Femur (tissue), 1 donor: ENCODE measurements around the gene CHSY3.

Experiments
- DNase-seq: peaks from one replicate; pipeline ENCODE4 v3.0.0-alpha.2; 2017

CHSY3 gene

DNA sequence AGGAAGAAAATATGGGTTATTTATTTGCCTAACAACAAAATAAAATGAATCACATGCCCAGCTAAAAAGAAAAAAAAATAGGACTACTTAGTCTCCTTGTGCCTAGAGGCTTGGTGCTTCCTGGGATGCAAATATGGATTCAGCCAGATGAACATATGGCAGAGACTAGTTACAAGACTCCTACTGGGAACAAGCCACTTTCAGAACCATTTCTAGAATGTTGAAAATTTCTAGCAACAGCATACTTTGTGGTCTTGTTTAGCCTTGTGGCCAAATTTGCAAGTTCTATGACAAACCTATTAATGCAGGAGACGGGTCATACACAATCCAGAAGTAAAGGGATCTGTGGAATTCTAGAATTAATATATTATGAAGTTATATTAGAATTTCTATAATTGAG lies 198.7 kb downstream of the CHSY3 start:
- DNase-seq = no peak

DNA sequence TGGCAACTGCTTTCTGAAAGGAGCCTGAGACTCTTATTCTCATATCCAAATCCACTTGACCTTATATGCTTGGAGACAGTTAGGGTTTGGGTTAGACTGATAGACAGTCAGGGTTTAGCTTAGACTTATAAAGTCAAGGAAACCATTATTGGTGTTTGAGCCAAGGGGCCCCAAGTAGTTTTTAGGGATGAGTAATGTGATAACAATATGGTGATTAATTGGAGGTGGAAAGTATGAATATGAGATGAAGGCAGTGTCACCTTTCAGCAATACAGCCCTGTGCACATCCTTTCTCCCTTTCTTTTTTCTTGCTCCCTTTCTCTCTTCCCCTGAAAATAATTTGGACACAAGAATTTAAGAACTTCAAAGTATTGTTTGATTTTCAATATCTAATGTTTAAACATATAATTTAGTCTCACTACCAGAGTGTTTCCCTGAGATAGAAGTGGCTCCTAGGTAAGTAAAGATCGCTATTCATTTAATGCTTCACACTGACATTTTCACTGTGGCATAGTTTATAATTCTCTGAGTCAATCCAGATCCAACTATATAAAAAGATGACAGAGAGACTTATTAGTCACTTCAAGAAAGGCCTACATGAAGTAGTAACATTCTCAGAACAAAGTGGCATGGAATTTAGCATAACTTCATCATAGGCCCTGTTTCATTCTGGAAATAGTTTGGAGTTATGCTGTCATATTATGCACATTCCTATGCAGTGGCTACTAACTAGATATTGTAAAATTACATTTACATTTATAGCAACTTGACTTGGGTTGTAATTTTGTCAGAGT lies 200.8 kb downstream of the CHSY3 start:
- no peak for DNase-seq

DNA sequence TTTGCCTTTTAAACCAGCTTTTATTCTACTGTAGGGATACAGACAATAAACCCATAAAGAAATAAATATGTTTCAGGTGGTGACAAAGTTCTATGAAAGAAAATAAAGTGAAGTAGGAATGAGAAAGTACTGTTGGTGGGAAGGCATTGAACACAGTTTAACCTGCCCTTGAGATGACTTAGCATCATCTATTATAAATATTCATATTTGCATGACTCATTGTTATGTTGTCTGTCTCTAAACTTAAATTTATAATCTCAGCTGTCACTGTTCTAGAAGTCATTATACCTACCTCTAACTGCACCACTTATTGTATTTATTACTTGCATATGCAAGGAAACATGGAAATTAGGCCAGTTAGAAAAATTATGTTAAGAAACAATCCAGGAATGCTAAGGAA lies 202.2 kb downstream of the CHSY3 start:
- no peak for DNase-seq

DNA sequence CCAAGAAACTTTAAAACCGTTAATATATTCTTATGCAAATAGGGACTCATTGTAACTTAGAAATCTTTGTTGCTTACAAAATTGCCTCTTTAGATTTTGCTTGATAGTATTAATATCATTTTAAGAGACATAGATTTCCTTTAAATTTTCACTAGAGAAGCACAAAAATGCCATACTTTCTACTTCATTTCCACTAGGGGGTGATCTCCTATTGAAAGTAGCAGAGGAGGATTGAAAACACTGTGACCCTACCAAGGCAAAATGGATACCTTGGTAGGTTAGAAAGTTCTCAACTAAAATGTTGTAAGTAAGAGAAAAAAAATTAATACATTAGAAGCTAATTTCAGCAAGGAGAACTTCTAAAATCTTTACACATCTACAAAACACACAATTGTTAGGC lies 204.9 kb downstream of the CHSY3 start:
- DNase-seq = no peak

DNA sequence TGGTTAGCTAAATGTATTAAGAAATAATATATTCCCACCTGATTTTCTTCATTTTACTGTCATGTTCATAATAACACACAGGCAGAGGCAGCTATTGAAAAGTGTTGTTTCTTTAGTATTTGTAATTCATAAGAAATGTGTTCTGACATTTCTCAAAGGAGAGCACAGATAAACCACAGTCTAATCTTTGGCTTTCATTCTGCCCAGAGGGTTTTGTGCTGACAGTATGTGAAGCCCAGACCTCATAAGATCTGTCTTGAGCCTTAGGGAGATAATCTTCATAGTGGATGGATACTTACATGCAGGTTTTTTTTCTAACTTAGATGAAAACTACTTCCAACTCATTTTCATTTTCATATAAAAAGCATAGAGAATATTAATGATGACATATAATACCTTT lies 206.1 kb downstream of the CHSY3 start:
- no peak for DNase-seq

DNA sequence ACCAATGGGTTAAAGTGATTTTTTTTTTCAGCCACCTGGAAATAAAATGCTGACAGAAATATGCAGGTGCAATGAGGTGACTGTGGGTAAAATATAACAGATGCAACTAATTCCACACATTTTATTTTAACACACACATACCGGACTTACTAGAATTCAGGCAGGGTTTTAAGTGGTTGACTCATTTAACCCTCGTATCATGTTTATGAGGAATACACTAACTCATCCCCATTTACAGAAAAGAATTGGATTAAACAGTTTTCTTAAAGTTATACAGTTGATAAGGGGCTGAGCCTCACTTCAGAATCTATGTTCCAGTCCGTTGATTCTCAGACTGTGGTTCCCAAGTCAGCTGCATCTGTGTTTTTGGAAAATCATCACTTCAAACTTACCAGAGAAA lies 207.5 kb downstream of the CHSY3 start:
- no peak for DNase-seq

DNA sequence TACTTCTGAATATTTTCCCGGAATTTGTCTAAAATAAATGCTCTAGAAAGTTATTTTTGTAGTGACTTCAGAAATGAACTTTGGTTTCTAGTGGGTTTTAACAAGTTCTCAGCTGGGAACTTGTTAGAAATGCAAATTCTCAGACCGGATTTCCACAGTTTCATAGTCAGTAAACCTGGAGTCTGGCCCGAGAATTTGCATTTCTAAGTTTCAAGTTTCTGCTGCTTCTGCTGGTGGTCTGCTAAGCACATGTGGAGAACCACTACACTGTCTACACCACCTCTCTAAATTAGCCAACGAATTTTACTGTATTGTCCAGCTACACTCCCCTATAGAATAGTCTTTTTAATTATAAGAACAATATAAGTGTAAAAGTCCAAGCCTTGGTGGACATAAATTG lies 208.0 kb downstream of the CHSY3 start:
- no peak for DNase-seq

DNA sequence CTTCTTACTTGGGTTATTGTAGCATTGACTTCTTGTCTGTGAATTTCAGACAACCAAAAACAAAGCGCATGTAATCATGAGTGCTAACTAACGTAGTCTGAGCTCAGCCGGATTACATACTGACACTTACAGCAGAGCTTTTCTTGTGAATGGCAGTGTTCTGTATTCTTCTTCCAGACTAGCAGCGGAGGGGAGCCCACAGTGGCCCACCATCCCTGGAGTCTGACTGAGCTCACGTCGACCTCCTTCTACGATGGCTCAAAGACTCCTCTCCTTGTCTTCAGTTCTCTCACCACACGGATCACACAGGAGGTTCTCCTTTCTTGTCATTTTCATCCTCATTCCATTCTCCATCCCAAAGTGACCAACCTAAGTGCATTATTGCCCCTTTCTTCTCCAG lies 211.4 kb downstream of the CHSY3 start:
- no peak for DNase-seq

DNA sequence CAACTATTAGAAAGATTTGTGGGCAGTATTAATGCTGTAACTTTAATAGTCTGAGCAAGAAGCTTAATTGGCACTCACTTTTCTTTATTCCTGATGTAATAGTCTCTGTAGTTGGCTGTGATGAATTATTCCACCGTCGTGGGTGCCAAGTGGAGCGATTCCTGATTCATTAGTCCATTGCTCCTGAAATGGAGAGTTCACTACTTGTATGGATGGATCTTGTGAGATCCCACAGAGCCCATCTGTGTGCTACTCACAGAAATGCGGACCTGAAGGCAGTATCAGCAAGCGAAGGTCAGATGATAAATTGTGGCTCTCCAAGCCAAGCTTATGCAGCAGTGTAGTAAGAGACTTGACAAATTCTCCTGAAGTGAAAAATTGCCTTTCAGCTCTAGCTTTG lies 212.2 kb downstream of the CHSY3 start:
- DNase-seq = no peak

DNA sequence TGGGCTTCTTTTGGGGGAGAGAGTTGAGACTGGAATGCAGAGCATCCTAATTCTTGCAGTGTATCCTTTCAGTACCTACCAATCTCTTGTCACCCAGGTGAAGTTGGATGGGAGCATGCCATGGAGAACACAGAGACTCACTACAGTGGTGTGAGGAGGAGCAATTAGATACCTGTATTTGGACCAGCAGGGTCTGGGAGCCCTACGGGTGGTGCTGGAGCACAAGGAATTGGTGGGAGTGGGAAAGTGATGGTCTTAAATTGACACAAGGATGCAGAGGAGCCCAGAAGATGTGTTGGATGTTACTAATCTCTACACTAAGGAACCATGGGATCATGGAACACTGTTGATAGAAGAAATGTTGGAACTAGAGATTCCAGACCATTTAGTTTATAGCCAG lies 212.7 kb downstream of the CHSY3 start:
- DNase-seq = no peak

DNA sequence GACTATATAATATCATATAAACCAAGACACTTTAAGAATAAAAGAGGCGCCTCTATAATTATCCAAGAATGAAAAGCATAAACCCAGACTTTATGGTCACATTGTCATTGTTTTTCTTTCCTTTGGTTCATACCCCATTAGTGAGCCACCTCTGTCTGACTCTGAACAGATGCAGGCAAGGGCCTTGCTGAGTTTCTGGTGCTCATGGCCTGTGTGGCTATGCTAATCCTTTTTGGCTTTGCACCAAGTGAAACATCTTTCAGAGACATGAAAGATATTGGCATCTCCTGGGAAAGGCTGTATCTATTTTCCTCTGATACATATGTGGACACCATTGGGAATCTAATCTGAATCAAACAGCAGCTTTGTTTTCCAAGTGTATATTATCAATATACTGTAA lies 222.5 kb downstream of the CHSY3 start:
- no peak for DNase-seq

DNA sequence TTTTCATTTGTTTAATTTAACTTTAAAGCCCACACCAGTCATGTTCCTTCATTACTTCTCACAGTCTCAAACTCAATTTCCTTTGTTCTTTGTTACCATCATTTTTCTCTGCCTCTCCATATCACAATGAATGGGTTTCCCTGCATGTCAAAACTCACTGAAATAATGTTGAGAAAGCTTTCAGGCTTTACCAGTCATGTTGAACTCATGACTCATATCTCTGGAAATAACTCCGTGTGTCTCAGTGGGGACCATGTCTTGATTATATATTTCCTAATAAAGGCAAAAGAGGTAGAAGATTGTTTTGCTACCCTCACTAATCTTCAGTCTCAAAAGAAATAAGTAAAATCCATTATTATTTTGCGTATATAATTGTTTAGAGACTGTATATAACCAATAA lies 231.2 kb downstream of the CHSY3 start:
- DNase-seq = no peak

DNA sequence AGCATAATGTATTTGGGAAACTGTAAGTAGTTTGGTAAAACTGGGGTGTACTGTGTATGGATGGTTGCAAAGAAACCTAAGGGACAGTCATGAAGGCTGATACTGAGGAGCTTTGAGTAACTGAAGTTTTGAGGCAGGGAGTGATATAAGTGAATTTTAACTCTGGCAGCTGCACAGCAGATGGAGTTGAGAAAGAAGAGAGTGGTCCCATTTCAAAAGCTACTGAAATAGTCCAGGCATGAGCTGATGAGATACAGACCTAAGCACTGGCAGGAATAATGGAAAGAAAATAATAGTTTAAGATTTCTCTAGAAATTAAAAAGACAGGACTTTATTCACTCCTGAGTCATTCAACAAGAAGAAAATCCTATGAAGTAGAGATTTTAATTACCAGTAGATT lies 232.0 kb downstream of the CHSY3 start:
- no peak for DNase-seq

DNA sequence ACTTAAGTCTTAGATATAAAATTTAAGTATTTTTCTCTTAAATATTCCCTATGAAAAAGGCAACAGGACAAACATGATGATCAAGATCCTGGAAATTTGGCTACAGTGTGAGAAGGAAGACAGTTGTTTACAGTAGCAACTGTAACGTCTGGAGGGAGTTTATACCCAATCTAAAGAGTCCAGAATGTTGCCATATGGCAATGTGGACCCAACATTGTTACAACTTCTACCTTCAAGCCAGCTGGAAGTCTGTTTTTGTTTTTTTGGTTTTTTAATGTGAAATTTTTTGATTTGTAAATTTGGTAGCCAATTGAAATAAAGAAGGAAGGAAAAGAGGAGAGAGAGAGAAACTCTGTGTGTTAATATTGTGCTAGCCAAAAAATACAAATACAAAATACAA lies 233.4 kb downstream of the CHSY3 start:
- DNase-seq = no peak

DNA sequence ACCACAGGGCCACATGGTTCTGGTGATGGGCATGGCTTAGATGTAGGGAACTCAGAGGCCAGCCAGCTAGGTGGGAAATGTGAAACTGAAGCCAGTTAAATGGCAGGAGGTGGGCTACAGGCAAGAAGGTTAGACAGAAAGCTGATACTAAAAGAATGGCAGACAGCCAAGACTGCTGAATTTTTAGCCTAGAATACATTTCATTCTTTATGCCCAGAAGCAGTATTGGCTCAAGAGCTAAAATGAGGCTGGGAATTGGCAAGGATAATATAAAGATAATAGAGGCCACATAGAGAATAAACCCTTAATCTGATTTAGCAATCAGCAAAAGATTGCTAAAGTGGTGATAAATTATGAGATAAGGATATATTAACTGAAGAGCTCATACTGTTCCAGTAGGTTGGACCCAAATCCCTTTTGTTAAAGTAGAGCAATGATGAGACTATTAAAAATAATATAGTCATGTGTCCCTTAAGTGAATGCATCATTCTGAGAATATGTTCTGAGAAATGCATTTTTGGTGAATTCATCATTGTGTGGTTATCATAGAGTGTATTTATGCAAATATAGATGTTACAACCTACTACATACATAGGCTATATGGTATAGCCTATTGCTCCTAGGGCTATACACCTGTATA lies 234.3 kb downstream of the CHSY3 start:
- DNase-seq = no peak

DNA sequence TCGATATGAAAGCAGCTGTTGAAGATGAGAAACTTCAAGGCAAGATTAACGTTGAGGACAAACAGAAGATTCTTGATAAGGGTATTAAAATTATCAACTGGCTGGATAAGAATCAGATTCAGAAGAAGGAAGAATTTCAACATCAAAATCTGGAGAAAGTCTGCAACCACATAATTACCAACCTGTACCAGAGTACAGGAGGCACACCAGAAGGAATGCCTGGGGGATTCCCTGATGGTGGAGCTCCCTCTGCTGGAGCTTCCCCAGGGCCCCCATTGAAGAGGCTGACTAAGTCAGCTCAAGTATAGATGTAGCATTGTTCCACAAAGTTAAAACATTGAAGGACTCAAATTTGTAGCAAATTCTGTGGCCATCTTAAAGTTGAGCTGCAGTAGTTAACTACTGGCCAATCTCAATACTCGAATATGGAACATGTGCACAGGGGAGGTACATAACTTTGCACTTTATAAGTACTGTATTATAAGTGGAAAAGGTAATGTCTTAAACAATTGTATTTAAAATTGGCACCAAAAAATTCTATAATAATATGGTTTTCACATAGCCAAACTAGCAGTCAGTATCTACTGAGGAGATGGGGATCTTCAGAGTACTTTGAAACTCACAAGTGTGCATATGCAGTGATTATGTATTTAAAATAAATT lies 237.5 kb downstream of the CHSY3 start:
- no peak for DNase-seq

DNA sequence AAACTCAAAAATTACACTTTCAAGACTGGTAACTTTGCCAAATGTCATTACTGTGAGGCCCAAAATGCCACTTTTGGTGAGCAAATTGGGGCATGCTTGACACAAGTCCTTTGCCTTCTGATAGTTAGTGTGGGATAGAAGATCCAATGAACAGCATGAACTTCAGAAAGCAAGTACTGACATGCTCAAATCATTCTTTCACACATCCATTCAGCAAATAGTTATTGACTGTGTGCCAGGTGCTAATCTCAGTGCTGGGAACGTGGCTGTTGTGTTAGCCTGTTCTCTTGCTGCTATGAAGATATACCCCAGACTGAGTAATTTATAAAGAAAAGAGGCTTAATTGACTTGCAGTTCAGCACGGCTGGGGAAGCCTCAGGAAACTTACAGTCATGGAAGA lies 247.0 kb downstream of the CHSY3 start:
- DNase-seq = no peak

DNA sequence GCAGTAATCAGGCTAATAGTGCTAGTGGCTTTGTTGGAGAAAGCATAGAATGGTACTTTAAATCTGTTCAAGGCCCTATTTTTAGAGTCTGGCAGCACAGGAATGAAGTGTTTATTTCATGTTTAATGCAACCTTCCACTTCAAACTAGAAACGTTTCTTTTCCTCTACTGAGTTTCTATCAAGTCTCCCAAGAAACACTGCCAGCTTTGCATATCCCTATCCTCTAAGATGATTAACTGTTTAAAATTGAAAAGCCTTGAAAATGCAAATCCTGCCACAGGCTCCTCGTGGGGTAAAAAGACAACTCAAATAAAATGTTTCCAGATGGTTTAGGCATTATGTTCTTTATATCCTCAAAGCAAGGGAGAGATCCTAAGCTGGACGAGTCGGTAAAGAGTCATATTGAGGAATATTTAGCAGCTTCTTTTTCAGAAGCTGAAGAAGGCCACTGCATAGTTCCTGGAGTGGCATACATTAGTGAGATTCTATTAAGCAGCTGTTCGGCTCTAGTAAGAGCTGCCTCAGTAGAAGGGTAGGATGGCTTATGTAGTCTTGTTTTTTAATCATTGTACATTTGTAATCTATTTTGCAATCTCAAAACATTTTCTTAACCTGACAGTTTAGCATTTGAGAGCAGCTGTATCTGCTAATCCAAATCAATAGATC lies 251.2 kb downstream of the CHSY3 start:
- no peak for DNase-seq

DNA sequence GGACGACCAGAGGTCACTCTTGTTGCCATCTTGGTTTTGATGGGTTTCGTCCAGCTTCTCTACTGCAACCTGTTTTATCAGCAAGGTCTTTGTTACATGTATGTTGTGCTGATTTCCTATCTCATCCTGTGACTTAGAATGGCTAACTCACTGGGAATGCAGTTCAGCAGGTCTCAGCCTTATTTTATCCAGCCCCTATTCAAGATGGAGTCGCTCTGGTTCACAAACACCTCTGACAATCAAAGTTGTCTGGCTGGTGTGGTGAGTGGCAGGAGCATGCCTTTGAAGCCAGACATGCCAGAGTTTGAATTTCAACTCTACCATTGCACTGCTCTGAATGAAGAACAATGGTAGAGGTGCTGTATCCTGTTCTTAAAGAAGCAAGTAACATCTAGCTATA lies 253.8 kb downstream of the CHSY3 start:
- DNase-seq = no peak

DNA sequence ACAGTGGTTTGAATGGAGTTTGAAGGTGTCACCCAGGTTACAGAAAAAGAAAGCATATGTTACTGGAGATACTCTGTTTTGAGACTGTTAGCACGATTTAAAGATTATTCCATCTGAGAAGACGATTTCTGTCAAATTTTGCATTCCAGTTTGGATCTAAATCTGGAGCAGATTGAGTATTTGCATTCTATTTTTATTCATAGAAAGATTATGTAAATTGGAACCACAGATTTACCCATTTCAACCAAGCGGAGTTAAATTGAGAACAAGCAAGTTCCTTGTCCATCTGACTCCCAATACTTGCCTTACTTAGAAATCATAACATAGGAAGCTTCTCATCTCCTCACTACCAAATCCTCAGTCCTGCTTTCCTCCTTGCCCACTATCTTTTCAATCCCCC lies 255.7 kb downstream of the CHSY3 start:
- no peak for DNase-seq

DNA sequence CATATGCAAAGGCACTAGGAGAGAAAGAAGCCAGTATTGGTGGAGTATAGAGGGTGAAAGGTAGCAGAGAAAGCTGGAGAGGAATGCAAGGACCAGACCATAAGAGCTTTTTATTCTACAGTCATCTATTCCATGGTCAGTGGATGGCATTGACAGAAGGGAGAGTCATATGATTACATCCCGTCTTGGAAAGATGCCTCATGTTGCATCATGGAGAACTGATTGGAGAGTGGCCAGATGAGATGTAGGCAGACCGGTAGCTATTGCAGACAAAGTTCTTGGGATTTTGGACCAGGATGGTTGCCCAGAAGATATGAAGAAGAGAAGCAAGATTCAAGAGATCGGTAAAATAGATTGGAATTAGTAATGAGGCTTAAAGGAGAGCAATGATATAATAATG lies 260.7 kb downstream of the CHSY3 start:
- DNase-seq = no peak

DNA sequence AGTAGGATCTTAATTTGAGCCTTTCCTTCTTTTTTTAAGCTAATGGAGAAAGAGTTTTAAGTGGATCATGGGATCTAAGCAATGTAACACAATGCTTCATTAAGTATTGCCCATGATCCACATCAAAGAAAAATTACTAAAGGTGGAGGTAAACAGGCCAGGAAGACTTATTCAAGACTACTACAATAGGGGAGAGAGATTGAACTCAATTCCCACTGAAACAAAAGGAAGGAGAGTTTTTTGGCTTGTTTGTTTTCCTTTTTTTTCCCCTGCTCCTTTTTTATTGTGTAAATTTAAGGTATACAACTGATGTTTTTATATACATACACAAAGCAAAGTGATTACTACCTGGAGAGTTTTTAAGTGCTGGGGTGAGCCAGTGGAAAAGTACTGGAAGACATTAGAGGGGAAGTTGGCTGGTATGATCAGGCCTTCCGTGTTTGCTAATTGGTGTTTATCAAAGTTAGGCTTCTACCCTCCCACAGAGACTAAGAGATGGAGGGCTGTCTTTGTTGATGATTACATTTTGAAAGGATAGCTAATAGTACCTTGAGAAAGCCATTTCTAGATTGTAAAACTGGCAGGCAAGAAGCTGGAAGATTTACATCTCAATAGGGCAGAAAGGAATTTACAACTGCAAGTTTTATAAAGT lies 262.7 kb downstream of the CHSY3 start:
- DNase-seq = no peak

DNA sequence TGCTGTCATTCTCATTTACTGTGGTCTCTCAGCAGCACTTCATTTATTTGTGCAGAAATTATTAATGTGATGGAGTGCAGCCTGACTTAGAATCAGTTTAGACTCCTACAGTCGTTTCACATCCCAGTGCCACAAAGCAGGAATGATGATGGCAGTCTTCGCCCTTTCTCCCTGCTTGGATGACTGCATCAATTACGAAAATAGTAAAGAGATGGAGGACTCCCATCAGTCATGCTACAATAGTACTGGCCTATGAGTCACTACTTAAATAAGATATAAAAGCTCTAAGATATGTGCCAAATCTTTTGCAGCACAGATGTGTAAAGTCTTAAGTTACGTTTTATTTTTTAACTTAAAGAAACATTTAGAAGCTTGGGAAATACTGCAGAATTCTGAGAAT lies 263.9 kb downstream of the CHSY3 start:
- DNase-seq = no peak
